NCI-H446 (cell line): ENCODE results near the gene EEF1E1.
"Not testable (repeated sequence)": the region's sequence is repeated elsewhere in the genome, so short reads cannot be mapped to it uniquely, and the experiment has no call there.

Experiments used
- DNase-seq, 2 experiments: peaks; one replicate each; lab custom pipeline; 2025; lab: John Stamatoyannopoulos, UW

The EEF1E1 gene

GRCh38 chr6:8063761-8064637, 38.3 kb downstream of the EEF1E1 start, which contains the start of gene BLOC1S5:
BLOC1S5 (minus strand) TSS chr6:8064389; CDS start chr6:8064376, 13 bp downstream.
- DNase-seq: peak; percentile 88 to 98

- no peak for DNase-seq
These were observed 40.6 kb downstream of the EEF1E1 start for GRCh38 chr6:8061736-8062135.

- no peak for DNase-seq
These were observed 42.0 kb downstream of the EEF1E1 start for GRCh38 chr6:8060346-8060745.

GRCh38 chr6:8059129-8059528, 43.2 kb downstream of the EEF1E1 start:
- DNase-seq: no peak

GRCh38 chr6:8057793-8058192, 44.6 kb downstream of the EEF1E1 start:
- no peak for DNase-seq

- DNase-seq: no peak
These were observed 45.1 kb downstream of the EEF1E1 start for GRCh38 chr6:8057263-8057662.

GRCh38 chr6:8054276-8054675, 48.1 kb downstream of the EEF1E1 start:
- no peak for DNase-seq

- no peak for DNase-seq
These were observed 54.6 kb downstream of the EEF1E1 start for GRCh38 chr6:8047541-8048292.

GRCh38 chr6:8045769-8046168, 56.6 kb downstream of the EEF1E1 start:
- not testable (repeated sequence) for DNase-seq

- no peak for DNase-seq
These were observed 59.1 kb downstream of the EEF1E1 start for GRCh38 chr6:8043221-8043620.

- DNase-seq: no peak
These were observed 60.3 kb downstream of the EEF1E1 start for GRCh38 chr6:8041913-8042583.

GRCh38 chr6:8034107-8034506, 68.2 kb downstream of the EEF1E1 start:
- DNase-seq: not testable (repeated sequence)

GRCh38 chr6:8030920-8031319, 71.4 kb downstream of the EEF1E1 start:
- DNase-seq: no peak
